Activated CD4-positive, alpha-beta memory T cell treated with anti-CD3 and anti-CD28 coated beads, Interleukin-2, amount 10 ng/mL, durations not matched to agents 7 days and 5 days (primary cell): ENCODE results near the gene DUS1L. TPM values are rescaled to one million over a fixed set of nuclear protein-coding genes. Genes with fewer than 3 reads are reported as not detected.
A peak's percentile ranks its signal among the peaks of the same experiment; 100 is the strongest.

Experiments used
- CTCF ChIA-PET: fragments of 350-600 bp; sonication (Branson Sonifier 250); formaldehyde crosslinking; loops from one replicate; lab custom pipeline; 2021; ENCODE audit warnings: antibody characterized with exemption, inconsistent platforms; lab: Charles Lee
- POLR2A ChIA-PET: fragments of 350-600 bp; sonication (Branson Sonifier 250); formaldehyde crosslinking; loops from one replicate; lab custom pipeline; 2021; ENCODE audit warnings: antibody characterized with exemption; lab: Charles Lee
- DNase-seq: peaks from one replicate; pipeline ENCODE4 v3.0.0-alpha.2; 2020
- H3K27ac Mint-ChIP-seq: one replicate; pipeline ENCODE4 v1.8.0; 2021; ENCODE audit warnings: mild to moderate bottlenecking, mixed read lengths
- H3K27me3 Mint-ChIP-seq: one replicate; pipeline ENCODE4 v1.8.0; 2021; ENCODE audit warnings: mixed read lengths
- H3K36me3 Mint-ChIP-seq: one replicate; pipeline ENCODE4 v1.8.0; 2021; ENCODE audit warnings: low read depth, mixed read lengths
- H3K4me1 Mint-ChIP-seq: one replicate; pipeline ENCODE4 v1.8.0; 2021; ENCODE audit warnings: mixed read lengths
- H3K4me3 Mint-ChIP-seq: one replicate; pipeline ENCODE4 v1.8.0; 2021; ENCODE audit warnings: mild to moderate bottlenecking, mixed read lengths
- H3K9me3 Mint-ChIP-seq: one replicate; pipeline ENCODE4 v1.8.0; 2021; ENCODE audit warnings: mixed read lengths
- total RNA-seq, 2 experiments: library from RNA; stranded (reverse); gene quantifications; one replicate each; pipeline ENCODE4 v1.2.3, GENCODE V29; 2021

Gene DUS1L
- total RNA-seq, 2 experiments from 2014 or later: 98.8 to 99.3 TPM

DNA sequence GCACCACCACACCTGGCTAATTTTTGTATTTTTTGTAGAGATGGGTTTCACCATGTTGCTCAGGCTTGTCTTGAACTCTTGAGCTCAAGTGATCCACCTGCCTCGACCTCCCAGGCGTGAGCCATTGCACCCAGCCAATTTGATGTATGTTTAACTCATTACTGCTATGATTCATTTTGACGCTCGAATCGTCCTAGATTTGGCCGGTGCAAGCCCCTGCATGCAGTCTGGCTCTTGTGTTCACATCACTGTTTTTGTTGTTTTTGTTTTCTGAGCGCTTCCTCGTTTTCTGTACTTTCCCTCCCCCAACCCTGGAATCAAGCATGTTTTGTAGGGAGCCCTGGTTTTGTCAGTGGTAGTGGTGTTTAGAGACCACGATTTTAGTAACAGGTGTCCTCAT lies 7.8 kb upstream of the DUS1L start:
- no peaks in the 10 kb centered on the region for H3K9me3 Mint-ChIP-seq
- CTCF ChIA-PET: no interaction called here

DNA sequence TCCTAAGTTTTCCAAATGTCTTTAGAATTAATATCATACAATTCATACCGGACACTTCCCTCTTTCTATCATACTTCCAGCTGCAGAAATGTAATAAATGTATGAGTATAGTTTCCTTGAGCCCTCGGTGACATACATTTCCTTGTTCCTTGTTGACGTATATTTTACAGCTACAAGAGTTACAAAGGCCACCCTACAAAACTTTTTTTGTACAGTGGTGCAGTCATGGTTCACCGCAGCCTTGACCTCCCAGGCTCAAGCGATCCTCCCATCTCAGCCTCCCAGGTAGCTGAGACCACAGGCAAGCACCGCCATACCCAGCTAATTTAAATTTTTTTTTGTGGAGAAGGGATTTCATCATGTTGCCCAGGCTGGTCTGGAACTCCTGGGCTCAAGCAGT lies 7.2 kb upstream of the DUS1L start:
- peaks cover 4% of the 10 kb centered on the region for H3K27me3 Mint-ChIP-seq

More for the DNA sequence above, 7.8 kb upstream of the DUS1L start:
- Mint-ChIP-seq H3K27me3 (peaks cover 4% of the 10 kb centered on the region), H3K4me1 (no peaks in the 10 kb centered on the region), H3K27ac (no peak overlapping the region), H3K36me3 (peaks cover 3% of the 10 kb centered on the region), H3K4me3 (no peak overlapping the region)
- DNase-seq: no peak
- POLR2A ChIA-PET: interaction anchor here (1.2 kb wide), 1 partner anchor 9 kb away, joined by 3 read pairs; no protein-coding TSS in a partner anchor

DNA sequence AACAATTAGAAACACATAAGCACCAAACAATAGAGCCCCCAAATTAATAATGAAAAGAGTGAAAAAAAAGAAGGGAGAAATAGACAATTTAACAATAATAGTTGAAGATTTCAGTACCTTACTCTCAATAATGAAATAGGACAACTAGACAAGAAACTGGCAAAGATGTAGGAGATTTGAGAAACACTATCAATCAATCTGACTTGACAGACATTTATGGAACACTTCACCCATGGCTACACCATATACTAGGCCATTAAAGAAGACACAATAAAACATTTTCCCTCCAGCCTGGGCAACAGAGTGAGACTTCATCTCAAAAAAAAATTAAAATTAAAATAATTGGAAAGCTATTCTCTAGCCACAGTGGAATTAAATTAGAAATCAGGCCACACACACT lies 5.0 kb upstream of the DUS1L start:
- Mint-ChIP-seq H3K4me3 (no peak overlapping the region), H3K27me3 (peaks cover 4% of the 10 kb centered on the region), H3K4me1 (peaks cover 8% of the 10 kb centered on the region), H3K9me3 (no peaks in the 10 kb centered on the region), H3K27ac (no peak overlapping the region), H3K36me3 (no peaks in the 10 kb centered on the region)
- POLR2A ChIA-PET: no interaction called here
- DNase-seq: no peak
- CTCF ChIA-PET: interaction anchor here (1.3 kb wide), 1 partner anchor 84 kb away, joined by 4 read pairs; no protein-coding TSS in a partner anchor

More for the DNA sequence above, 7.2 kb upstream of the DUS1L start:
- no peak for DNase-seq
- Mint-ChIP-seq H3K27ac (no peak overlapping the region), H3K4me3 (no peak overlapping the region), H3K9me3 (no peaks in the 10 kb centered on the region), H3K36me3 (no peaks in the 10 kb centered on the region), H3K4me1 (no peaks in the 10 kb centered on the region)
- POLR2A ChIA-PET: no interaction called here
- CTCF ChIA-PET: no interaction called here

DNA sequence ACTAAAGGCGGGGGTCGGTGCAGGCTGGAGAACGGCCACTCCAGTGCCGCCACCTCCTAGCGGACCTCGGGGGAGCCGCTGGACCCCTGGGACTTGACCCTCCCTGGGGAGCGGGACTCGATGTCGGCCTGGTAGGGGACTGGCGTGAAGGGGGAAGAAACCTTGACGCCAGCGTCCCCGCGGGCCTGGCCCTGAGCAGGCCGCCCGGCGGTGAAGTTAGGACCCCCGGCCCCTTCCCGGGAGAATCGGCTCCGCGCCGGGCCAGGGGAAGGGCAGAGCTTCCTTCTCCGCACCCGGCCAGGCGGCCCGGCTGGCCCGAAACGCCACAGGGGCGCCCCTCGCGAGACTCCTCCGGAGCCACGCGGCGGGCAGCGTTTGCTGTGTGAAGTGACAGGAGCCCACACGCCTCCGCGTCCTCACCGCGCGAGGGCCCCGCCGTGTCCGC lies 389 bp downstream of the DUS1L start:
- H3K27me3 Mint-ChIP-seq: no peaks in the 10 kb centered on the region
- H3K4me3 Mint-ChIP-seq: peak overlapping the region; percentile 67
- ChIA-PET CTCF (no interaction called here), POLR2A (interaction anchor here (1.2 to 2.3 kb wide), 9 partner anchors 10 to 209 kb away, joined by 3 to 16 read pairs (median 7); partner anchors contain the start of genes CSNK1D, DCXR and GPS1)
- no peaks in the 10 kb centered on the region for H3K9me3 Mint-ChIP-seq
- DNase-seq: no peak
- peaks cover under 1% of the 10 kb centered on the region for H3K36me3 Mint-ChIP-seq
- H3K27ac Mint-ChIP-seq: peak overlapping the region; percentile 26
- H3K4me1 Mint-ChIP-seq: peaks cover 17% of the 10 kb centered on the region

DNA sequence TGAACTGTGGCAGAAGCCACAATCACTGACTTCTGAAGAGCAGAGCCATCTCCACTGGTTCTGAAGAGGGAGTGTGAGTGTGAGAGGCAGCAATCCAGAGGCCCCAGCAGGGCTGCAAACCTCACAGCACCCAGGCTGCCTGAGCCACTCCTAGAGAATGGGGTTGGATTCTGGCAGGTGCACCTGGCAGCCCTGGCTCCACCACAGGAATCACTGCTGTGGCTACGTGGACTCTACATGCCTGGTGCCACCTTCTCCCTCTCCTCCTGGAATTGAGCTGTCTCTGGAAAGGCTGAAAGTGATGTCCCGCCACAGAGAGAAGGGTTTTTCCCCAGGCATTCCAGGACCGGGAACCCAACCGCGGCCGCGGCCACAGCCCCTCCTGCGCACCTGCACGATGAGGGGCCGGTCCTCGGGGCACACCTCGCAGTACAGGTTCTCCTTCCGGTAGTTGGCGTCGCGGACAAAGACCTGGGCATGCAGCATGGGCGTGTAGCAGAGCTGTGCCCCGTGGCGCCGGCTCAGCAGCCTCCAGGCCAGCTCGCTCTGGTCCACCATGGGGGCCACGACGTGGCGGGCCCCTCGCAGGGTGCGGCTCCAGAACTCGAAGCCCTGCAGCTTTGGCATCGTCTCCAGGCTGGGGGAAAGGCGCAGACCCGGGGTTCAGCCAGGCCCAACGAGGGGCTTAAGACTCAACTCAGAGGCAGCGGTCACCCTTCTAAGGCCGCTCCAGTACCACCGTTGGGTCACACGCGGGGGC lies 991 bp downstream of the DUS1L start:
- Mint-ChIP-seq H3K27ac (peak overlapping the region; percentile 26), H3K9me3 (no peaks in the 10 kb centered on the region), H3K27me3 (no peaks in the 10 kb centered on the region), H3K4me3 (peak overlapping the region; percentile 67), H3K36me3 (peaks cover 3% of the 10 kb centered on the region), H3K4me1 (peaks cover 17% of the 10 kb centered on the region)
- CTCF ChIA-PET: no interaction called here
- no peak for DNase-seq
- POLR2A ChIA-PET: interaction anchor here (1.0 to 2.3 kb wide), 10 partner anchors 9 to 210 kb away, joined by 3 to 16 read pairs (median 6); partner anchors contain the start of genes CSNK1D, DCXR, FASN and GPS1

DNA sequence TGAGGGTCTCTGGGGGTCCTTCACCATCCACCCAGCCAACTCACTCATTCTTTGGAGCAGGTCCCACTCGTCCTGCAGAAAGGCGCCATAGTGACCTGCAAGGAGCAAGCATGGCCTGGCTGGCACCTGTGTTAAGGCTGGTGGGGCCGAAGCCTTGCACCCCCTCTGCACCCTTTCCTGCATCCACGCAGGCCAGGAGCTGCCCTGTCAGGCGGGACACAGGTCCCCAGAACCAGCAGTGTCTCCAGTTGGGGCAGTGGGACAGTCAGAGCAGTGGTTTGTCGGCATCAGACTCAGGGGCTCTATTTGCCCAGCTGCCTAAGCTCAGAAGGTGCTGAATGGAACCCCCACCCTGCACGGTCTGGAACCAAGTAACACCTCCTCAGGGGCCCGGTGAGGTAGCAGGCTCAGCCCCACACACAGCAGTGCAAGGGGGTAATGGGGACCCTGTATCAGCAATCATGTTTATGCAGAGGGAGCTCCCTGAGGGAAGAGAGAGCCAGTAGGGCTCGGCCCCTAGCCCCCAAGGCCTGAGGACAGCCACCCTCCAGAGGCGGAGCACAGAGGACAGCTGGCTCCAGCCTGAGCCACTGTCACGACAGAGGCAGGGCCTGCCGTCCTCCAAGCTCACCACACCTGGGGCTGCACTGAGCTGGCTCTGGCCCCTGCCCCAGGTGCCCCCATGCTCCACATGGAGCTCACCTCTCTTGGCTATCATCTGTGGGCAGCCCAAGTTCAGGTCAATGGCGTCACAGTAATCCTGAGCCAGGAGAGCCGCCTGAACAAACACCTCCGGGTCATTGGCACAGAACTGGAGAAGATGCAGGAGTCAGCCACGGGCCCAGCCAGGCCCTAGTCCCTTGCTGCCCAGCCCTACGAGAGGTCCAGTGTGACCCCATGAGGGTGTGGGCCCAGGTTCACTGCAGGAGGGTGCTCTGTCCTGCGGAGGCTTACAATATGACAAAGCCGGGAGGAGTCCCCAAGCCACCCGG lies 1.9 kb downstream of the DUS1L start:
- no peak overlapping the region for H3K27ac Mint-ChIP-seq
- ChIA-PET POLR2A (interaction anchor here (1.0 to 2.0 kb wide), 5 partner anchors 10 to 204 kb away, joined by 3 to 8 read pairs (median 3); partner anchors contain the start of genes FASN and GPS1), CTCF (no interaction called here)
- peaks cover 17% of the 10 kb centered on the region for H3K4me1 Mint-ChIP-seq
- H3K9me3 Mint-ChIP-seq: no peaks in the 10 kb centered on the region
- H3K4me3 Mint-ChIP-seq: peak overlapping the region; percentile 67
- DNase-seq: no peak
- no peaks in the 10 kb centered on the region for H3K27me3 Mint-ChIP-seq
- H3K36me3 Mint-ChIP-seq: peaks cover 3% of the 10 kb centered on the region

DNA sequence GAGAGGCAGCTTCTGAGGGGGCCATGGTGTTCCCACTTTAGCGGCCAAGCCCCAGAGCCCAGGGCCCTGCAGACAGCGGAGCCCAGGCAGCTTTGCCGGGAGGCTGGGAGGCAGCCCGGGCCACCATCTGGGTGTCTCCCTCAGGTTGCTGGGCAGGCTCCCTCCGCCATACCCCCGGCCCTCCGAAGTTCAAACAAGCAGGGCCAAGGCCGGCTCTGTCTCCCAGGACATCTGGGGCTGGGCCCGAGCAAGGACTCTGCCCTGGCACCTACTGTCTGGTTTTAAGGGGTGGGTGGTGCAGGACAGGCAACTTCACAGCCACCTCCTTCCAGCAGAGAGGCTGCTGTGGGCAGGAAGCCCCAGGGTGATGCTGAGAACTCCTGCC lies 2.6 kb downstream of the DUS1L start:
- Mint-ChIP-seq H3K27me3 (no peaks in the 10 kb centered on the region), H3K9me3 (no peaks in the 10 kb centered on the region), H3K4me1 (peaks cover 17% of the 10 kb centered on the region), H3K27ac (no peak overlapping the region), H3K4me3 (no peak overlapping the region), H3K36me3 (peaks cover 4% of the 10 kb centered on the region)
- POLR2A ChIA-PET: interaction anchor here (1.5 kb wide), 1 partner anchor 13 kb away, joined by 3 read pairs; no protein-coding TSS in a partner anchor
- CTCF ChIA-PET: no interaction called here
- no peak for DNase-seq

DNA sequence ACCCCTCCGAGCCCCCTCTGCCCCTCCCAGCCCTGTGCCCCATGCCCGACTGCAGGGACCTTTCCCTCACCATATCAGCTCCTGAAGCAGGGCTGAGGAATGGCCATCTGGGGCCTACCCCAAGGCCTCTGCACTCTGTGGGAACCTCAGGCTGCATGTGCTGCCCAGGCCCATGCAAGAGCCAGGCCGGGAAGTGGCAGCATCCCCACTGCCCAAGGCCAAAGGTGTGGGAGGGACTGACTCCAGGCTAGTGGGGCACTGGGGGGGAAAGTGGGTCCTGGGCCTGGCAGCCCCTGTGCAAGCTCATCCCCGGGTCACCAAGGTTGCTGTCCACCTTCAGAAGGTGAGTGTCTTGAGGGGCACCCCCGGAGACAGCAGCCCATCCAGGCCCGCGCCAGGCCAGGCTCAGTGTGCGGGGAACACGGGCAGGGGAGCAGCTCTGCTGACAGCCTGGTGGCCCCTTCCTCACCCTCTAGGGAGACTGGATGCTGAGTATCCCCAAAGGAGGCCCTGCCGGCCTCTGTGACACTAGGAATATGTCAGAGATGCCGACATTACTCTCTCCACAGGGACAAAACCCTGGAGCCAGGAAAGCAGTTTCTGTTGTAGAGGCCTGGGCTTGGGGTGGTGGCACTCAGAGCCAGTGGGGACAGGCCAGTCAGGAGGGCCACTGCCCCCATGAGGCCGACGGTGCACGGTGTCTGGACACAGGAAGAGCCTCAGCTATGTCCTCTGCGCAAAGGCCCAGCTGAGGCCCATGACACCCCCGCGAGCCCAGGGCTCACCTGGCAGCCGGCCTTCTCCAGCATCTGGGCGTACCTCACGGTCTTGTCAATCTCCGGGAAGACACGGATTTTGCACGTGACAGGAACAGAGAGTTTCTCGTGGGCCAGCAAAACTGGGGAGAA lies 3.3 kb downstream of the DUS1L start:
- ChIA-PET POLR2A (no interaction called here), CTCF (no interaction called here)
- H3K4me3 Mint-ChIP-seq: no peak overlapping the region
- no peaks in the 10 kb centered on the region for H3K9me3 Mint-ChIP-seq
- no peak for DNase-seq
- H3K36me3 Mint-ChIP-seq: peaks cover 7% of the 10 kb centered on the region
- peaks cover 17% of the 10 kb centered on the region for H3K4me1 Mint-ChIP-seq
- no peak overlapping the region for H3K27ac Mint-ChIP-seq
- no peaks in the 10 kb centered on the region for H3K27me3 Mint-ChIP-seq

DNA sequence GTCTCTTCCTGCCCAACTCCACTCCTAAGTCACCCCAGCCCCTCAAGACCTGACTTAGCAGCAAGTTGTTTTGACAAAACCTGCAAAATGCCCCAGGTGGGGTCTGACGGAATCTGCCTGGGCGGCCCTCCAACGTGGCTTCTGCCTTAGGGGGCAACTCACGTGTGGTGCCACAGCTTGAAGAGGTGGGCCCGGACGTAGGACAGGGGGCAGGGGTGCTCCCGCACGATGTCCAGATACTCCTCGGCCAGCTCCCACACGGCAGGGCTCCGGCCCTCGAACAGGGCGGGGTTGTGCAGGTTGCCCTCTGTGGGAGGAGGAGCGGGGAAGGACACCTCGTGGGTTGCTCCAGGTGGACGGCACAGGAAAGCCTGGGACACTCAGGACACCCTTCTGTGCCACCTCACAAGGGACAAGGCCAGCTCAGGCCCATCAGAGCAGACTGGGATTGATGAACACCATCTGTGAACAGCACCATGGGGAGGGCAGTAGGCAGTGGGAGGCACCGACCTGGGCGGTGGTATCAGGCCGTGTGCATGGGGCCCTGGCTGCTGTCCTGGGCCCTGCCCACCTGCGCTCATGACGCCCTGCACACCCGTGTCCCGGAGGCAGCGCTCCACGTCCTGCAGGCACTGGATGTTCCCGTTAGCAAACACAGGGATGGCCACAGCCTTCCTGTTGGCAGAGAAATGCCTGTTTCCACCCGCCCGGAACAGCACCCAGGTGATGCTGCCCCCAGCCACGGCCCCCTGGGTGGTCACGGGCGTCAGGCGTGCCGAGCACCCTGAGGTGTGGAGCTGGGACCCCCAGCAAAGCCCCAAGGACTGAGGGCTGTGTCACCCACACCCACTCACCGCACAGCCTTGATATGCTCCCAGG lies 4.3 kb downstream of the DUS1L start:
- Mint-ChIP-seq H3K27ac (no peak overlapping the region), H3K27me3 (no peaks in the 10 kb centered on the region), H3K4me1 (peaks cover 12% of the 10 kb centered on the region), H3K9me3 (no peaks in the 10 kb centered on the region), H3K4me3 (no peak overlapping the region), H3K36me3 (peaks cover 7% of the 10 kb centered on the region)
- ChIA-PET CTCF (no interaction called here), POLR2A (no interaction called here)
- DNase-seq: no peak

DNA sequence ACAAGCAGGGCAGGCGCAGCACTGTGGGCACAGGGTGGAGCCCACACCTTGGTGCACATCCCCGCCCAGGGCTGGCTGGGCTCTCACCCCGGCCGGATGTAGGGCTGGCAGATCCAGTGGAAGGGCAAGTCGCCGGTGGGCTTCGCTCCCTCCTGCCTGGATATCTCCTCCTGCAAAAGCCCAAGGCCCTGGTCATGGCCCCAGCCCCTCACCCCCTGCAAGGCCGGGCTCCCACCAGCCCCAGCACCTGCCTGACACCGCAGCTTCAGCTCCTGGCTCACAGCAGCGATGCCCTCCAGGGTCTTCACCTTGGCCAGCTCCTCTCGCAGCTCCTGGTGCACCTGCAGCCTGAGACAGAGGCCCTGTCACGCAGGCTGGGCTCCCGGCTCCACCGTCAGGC lies 5.0 kb downstream of the DUS1L start:
- ChIA-PET POLR2A (interaction anchor here (1.7 kb wide), 1 partner anchor 25 kb away, joined by 3 read pairs; no protein-coding TSS in a partner anchor), CTCF (no interaction called here)
- no peak overlapping the region for H3K27ac Mint-ChIP-seq

DNA sequence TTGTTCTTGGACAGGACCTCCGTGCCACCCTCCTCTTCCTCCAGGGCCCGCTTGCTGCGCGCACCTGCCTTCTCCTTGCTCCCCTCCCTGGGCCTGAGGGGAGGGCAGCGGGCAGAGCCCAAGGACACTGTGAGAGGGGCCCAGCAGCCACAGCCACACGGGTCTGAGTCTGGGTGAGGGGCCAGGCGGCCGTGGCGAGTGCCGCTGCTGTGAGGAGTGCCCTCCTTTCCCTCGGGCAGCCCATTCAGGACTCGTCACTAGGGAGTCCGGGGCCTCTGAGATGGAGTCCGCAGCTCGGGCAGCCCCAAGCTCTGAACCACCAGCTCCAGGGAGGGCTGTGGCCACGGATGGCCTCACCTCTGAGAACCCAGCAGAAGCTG lies 5.6 kb downstream of the DUS1L start:
- Mint-ChIP-seq H3K9me3 (no peaks in the 10 kb centered on the region), H3K4me1 (peaks cover 11% of the 10 kb centered on the region), H3K27me3 (no peaks in the 10 kb centered on the region), H3K27ac (no peak overlapping the region), H3K4me3 (no peak overlapping the region), H3K36me3 (peaks cover 11% of the 10 kb centered on the region)
- CTCF ChIA-PET: no interaction called here
- POLR2A ChIA-PET: interaction anchor here (0.7 to 1.7 kb wide), 2 partner anchors 25 to 67 kb away, joined by 3 read pairs; no protein-coding TSS in a partner anchor
- DNase-seq: no peak

More for the DNA sequence above, 5.0 kb downstream of the DUS1L start:
- H3K9me3 Mint-ChIP-seq: no peaks in the 10 kb centered on the region
- H3K36me3 Mint-ChIP-seq: peaks cover 7% of the 10 kb centered on the region
- no peak for DNase-seq
- peaks cover 9% of the 10 kb centered on the region for H3K4me1 Mint-ChIP-seq
- H3K4me3 Mint-ChIP-seq: no peak overlapping the region
- H3K27me3 Mint-ChIP-seq: no peaks in the 10 kb centered on the region
